Neural cell (in vitro differentiated cells): ENCODE results near the gene TGM1.

ENCODE experiments used
- CTCF ChIP-seq: fragments of 450-650 bp; IDR thresholded peaks from 2 replicates; pipeline ENCODE4 v1.5.1; 2014; ENCODE audit warnings: antibody characterized with exemption, mild to moderate bottlenecking, moderate library complexity; ENCODE audit not compliant: poor library complexity, severe bottlenecking
- EP300 ChIP-seq: fragments of 450-650 bp; conservative IDR thresholded peaks from 2 replicates; pipeline ENCODE4 v1.6.1; 2014; ENCODE audit warnings: antibody characterized with exemption, mild to moderate bottlenecking, moderate library complexity; ENCODE audit not compliant: poor library complexity, severe bottlenecking
- EZH2 ChIP-seq: fragments of 200-600, 300-800 bp; shearing (Covaris generic), sonication (generic); IDR thresholded peaks from 2 replicates; pipeline ENCODE4 v1.6.1; 2014; ENCODE audit warnings: antibody characterized with exemption, low read length, borderline replicate concordance, mild to moderate bottlenecking; ENCODE audit not compliant: insufficient read depth, poor library complexity, severe bottlenecking
- MXI1 ChIP-seq: fragments of 450-650 bp; conservative IDR thresholded peaks from 2 replicates; pipeline ENCODE4 v1.6.1; 2014; ENCODE audit warnings: antibody characterized with exemption, mild to moderate bottlenecking; ENCODE audit not compliant: poor library complexity, severe bottlenecking
- POLR2AphosphoS5 ChIP-seq: IDR thresholded peaks from 2 replicates; pipeline ENCODE4 v1.6.1; 2012
- RAD21 ChIP-seq: fragments of 450-650 bp; conservative IDR thresholded peaks from 2 replicates; pipeline ENCODE4 v1.6.1; 2014; ENCODE audit warnings: antibody characterized with exemption, mild to moderate bottlenecking, moderate library complexity
- SMC3 ChIP-seq: fragments of 450-650 bp; conservative IDR thresholded peaks from 2 replicates; pipeline ENCODE4 v1.6.1; 2014; ENCODE audit warnings: antibody characterized with exemption, mild to moderate bottlenecking, moderate library complexity; ENCODE audit not compliant: poor library complexity
- TAF1 ChIP-seq: IDR thresholded peaks from 2 replicates; pipeline ENCODE4 v1.6.1; 2012; ENCODE audit warnings: low read depth
- TF ChIP-seq, protein P1 (sequence below): IDR thresholded peaks from 2 replicates; pipeline ENCODE4 v1.6.1; 2012; ENCODE audit warnings: borderline replicate concordance

GRCh38 chr14:24251880-24252288 lies 11.1 kb downstream of the TGM1 start:
- TF ChIP-seq CTCF = no peak
- no peak for TF ChIP-seq EP300
- no peak for TF ChIP-seq POLR2AphosphoS5
- no peak for TF ChIP-seq EZH2
- no peak for TF ChIP-seq SMC3
- no peak for TF ChIP-seq RAD21
- TF ChIP-seq MXI1 = no peak
- no peak for TF ChIP-seq TAF1
- TF ChIP-seq, protein P1, sequence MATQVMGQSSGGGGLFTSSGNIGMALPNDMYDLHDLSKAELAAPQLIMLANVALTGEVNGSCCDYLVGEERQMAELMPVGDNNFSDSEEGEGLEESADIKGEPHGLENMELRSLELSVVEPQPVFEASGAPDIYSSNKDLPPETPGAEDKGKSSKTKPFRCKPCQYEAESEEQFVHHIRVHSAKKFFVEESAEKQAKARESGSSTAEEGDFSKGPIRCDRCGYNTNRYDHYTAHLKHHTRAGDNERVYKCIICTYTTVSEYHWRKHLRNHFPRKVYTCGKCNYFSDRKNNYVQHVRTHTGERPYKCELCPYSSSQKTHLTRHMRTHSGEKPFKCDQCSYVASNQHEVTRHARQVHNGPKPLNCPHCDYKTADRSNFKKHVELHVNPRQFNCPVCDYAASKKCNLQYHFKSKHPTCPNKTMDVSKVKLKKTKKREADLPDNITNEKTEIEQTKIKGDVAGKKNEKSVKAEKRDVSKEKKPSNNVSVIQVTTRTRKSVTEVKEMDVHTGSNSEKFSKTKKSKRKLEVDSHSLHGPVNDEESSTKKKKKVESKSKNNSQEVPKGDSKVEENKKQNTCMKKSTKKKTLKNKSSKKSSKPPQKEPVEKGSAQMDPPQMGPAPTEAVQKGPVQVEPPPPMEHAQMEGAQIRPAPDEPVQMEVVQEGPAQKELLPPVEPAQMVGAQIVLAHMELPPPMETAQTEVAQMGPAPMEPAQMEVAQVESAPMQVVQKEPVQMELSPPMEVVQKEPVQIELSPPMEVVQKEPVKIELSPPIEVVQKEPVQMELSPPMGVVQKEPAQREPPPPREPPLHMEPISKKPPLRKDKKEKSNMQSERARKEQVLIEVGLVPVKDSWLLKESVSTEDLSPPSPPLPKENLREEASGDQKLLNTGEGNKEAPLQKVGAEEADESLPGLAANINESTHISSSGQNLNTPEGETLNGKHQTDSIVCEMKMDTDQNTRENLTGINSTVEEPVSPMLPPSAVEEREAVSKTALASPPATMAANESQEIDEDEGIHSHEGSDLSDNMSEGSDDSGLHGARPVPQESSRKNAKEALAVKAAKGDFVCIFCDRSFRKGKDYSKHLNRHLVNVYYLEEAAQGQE = no peak
